ENCODE data around the gene EMX2. TPM values are rescaled to one million over a fixed set of nuclear protein-coding genes. Genes with fewer than 3 reads are reported as not detected.

The EMX2 gene
- total and polyA plus RNA-seq, 4 donors, result 0.37 TPM; not detected in 3

DNA sequence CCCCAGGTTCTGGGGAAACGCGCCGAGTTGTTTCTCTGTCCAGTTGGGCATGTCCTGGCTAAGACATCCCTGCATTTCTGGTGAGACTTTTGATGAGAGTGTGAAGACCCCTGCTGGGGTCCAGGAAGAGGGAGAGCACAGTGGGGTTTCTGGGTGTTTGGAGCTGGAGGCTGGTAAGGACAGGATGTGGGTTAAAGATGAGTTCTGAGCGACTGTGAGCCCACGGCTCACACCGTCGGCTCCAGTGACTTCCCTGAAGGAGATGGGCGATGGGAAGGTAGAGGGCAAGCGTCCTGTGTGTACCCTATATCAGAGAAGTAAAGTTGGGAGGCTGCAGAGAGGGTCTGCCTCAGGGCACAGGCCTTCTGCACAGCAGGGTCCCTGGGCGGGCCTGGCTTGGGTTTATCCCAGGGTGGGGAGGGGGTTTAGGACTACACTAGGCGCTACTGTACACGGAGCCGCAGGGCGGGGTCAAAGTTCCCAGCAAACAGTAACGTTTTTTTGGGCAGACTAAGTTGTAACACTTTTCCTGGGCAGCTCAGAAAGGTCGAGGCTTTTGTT, 3.6 kb downstream of the EMX2 start:
- Histone ChIP-seq H3K9me3 (ENCODE audit: control insufficient read depth in 4 of 4, insufficient read depth in 3 of 4, low read length in 3 of 4) (peaks cover 0 to 6% (median 0%) of the 10 kb centered on the region in 4 donors), H3K9ac (ENCODE audit: insufficient read depth in 1 of 2, low read length in 2 of 2) (no peak overlapping the region), H3K4me1 (ENCODE audit: control insufficient read depth in 5 of 5, insufficient read depth in 5 of 5, low read length in 5 of 5) (peaks cover 0 to 27% (median 14%) of the 10 kb centered on the region in 5 donors), H3K4me3 (no peak overlapping the region), H3K27me3 (ENCODE audit: control insufficient read depth in 3 of 3, insufficient read depth in 3 of 3, low read length in 2 of 3) (peaks cover 0 to 91% (median 91%) of the 10 kb centered on the region in 3 donors), H3K36me3 (ENCODE audit: control insufficient read depth in 4 of 4, insufficient read depth in 4 of 4, low read length in 4 of 4) (no peaks in the 10 kb centered on the region), H3K27ac (ENCODE audit: low read depth in 1 of 2, low read length in 1 of 2) (no peak overlapping the region)
- ATAC-seq (ENCODE audit: insufficient read depth, low FRiP score) (no peak), DNase-seq (no peak)
- TF ChIP-seq, protein P1, sequence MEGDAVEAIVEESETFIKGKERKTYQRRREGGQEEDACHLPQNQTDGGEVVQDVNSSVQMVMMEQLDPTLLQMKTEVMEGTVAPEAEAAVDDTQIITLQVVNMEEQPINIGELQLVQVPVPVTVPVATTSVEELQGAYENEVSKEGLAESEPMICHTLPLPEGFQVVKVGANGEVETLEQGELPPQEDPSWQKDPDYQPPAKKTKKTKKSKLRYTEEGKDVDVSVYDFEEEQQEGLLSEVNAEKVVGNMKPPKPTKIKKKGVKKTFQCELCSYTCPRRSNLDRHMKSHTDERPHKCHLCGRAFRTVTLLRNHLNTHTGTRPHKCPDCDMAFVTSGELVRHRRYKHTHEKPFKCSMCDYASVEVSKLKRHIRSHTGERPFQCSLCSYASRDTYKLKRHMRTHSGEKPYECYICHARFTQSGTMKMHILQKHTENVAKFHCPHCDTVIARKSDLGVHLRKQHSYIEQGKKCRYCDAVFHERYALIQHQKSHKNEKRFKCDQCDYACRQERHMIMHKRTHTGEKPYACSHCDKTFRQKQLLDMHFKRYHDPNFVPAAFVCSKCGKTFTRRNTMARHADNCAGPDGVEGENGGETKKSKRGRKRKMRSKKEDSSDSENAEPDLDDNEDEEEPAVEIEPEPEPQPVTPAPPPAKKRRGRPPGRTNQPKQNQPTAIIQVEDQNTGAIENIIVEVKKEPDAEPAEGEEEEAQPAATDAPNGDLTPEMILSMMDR (IDR thresholded peaks at IDR 0.05; ENCODE audit: control extremely low read depth, extremely low read depth), result no peak
- 8 to 9% methylated on average over 16 of the region's 16 CpGs for WGBS, 2 donors

DNA sequence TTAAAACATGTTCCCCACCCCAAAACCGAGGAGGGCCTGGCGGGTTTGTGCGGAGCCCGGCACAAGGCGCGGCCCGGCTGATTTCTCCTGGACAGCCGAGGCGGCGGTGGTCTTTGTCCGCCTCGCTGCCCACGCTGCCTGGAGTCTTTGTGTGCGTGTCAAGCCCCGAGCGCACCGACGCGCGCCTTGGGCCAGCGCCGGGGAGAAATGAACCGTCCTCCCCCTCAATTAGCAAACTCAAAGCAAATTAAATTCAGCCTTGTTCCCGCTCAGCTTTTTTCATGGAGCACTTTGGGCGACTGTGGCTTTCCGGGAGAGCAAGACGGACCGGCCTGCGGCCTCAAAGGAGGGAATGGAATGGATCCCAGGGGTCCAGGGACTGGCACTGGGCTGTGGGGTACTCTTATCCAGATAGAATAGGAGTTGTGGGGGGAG, 4.1 kb downstream of the EMX2 start:
- Histone ChIP-seq H3K36me3 (ENCODE audit: control insufficient read depth in 4 of 4, insufficient read depth in 4 of 4, low read length in 4 of 4) (no peaks in the 10 kb centered on the region), H3K4me1 (ENCODE audit: control insufficient read depth in 5 of 5, insufficient read depth in 5 of 5, low read length in 5 of 5) (peaks cover 0 to 27% (median 14%) of the 10 kb centered on the region in 5 donors), H3K4me3 (no peak overlapping the region), H3K9me3 (ENCODE audit: control insufficient read depth in 4 of 4, insufficient read depth in 3 of 4, low read length in 3 of 4) (peaks cover 0 to 8% (median 0%) of the 10 kb centered on the region in 4 donors), H3K9ac (ENCODE audit: insufficient read depth in 1 of 2, low read length in 2 of 2) (no peak overlapping the region), H3K27me3 (ENCODE audit: control insufficient read depth in 3 of 3, insufficient read depth in 3 of 3, low read length in 2 of 3) (peaks cover 1 to 95% (median 91%) of the 10 kb centered on the region in 3 donors), H3K27ac (ENCODE audit: low read depth in 1 of 2, low read length in 1 of 2) (no peak overlapping the region)
- TF ChIP-seq, protein P1 (IDR thresholded peaks at IDR 0.05; ENCODE audit: control extremely low read depth, extremely low read depth), result no peak
- ATAC-seq (ENCODE audit: insufficient read depth, low FRiP score), result no peak
- no peak for DNase-seq
- 7 to 8% methylated on average over 29 of the region's 29 CpGs for WGBS, 2 donors

DNA sequence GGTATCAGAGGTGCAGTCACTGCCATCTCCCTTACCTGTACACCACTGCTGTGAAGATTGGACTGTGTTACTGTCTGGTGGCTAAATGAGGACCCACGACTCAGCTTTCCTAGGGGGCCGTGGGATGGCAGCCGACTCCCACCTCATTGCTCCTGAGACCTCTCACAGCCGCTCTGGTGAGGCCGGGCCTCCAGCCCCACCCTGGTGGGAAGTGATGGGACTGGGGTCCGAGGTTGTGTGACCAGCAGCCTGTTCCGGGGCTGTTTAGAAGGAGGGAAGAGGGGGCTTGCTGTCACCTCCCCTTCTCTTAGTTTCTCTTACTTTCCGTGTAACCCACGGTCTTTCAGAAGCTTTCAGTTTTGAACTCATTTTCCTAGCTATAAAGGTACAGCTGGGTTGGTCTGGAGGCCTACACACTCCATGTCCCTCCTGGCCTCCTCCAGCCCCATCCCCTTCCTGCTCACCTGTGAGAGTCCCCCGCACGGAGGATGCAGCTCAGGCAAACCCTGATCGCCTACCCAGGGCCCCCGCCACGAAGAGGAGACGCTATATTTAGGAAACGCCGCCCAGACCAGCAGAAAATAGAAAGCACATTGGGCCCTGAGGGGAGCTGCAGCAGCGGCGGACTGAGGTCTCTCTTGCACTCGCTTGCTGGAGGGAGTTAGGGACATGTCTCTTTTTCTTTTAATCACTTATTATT, 4.6 kb downstream of the EMX2 start:
- Histone ChIP-seq H3K36me3 (ENCODE audit: control insufficient read depth in 4 of 4, insufficient read depth in 4 of 4, low read length in 4 of 4) (no peaks in the 10 kb centered on the region), H3K4me1 (ENCODE audit: control insufficient read depth in 5 of 5, insufficient read depth in 5 of 5, low read length in 5 of 5) (peaks cover 0 to 26% (median 12%) of the 10 kb centered on the region in 5 donors), H3K9me3 (ENCODE audit: control insufficient read depth in 4 of 4, insufficient read depth in 3 of 4, low read length in 3 of 4) (peaks cover 0 to 7% (median 0%) of the 10 kb centered on the region in 4 donors), H3K27ac (ENCODE audit: low read depth in 1 of 2, low read length in 1 of 2) (no peak overlapping the region), H3K4me3 (no peak overlapping the region), H3K27me3 (ENCODE audit: control insufficient read depth in 3 of 3, insufficient read depth in 3 of 3, low read length in 2 of 3) (peaks cover 7 to 95% (median 91%) of the 10 kb centered on the region in 3 donors), H3K9ac (ENCODE audit: insufficient read depth in 1 of 2, low read length in 2 of 2) (no peak overlapping the region)
- DNase-seq, result no peak
- no peak for ATAC-seq (ENCODE audit: insufficient read depth, low FRiP score)
- WGBS, 2 donors, result 5 to 10% methylated on average over 20 of the region's 20 CpGs
- TF ChIP-seq, protein P1 (IDR thresholded peaks at IDR 0.05; ENCODE audit: control extremely low read depth, extremely low read depth), result no peak

All from lung (tissue), 12 donors.